Neural progenitor cell (in vitro differentiated cells): ENCODE data around the gene ORC1.

Experiments
- EZH2 ChIP-seq: fragments of 200-600 bp; sonication (generic); IDR thresholded peaks from 2 replicates; pipeline ENCODE4 v1.6.1; 2017; ENCODE audit warnings: antibody characterized with exemption, mild to moderate bottlenecking, moderate library complexity
- EZH2phosphoT487 ChIP-seq: fragments of 200-600 bp; sonication (generic); IDR thresholded peaks from 2 replicates; pipeline ENCODE4 v1.6.1; 2017; ENCODE audit warnings: antibody characterized with exemption
- TF ChIP-seq, protein P1 (sequence below): fragments of 200-600 bp; sonication (generic); IDR thresholded peaks from 2 replicates; pipeline ENCODE4 v1.5.1; 2017; ENCODE audit warnings: antibody characterized with exemption, mild to moderate bottlenecking

DNA sequence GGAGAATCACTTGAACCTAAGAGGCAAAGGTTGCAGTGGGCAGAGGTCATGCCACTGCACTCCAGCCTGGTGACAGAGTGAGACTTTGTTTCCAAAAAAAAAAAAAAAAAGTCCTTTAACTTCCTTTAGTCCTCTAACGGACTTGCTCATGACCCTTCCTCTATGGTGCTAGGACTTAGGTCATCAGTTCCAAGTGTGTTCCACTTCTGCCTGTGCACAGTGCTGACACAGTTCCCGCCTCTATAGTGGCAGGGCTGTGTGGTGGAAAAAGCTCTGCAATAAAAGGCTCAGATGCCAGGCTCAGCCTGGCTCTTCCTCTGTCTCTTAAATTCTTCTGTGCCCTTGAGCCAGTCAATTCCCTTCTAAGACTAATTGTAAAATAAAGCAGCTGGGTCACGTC is 60.2 kb downstream of the ORC1 start:
- no peak for TF ChIP-seq EZH2
- TF ChIP-seq, protein P1, sequence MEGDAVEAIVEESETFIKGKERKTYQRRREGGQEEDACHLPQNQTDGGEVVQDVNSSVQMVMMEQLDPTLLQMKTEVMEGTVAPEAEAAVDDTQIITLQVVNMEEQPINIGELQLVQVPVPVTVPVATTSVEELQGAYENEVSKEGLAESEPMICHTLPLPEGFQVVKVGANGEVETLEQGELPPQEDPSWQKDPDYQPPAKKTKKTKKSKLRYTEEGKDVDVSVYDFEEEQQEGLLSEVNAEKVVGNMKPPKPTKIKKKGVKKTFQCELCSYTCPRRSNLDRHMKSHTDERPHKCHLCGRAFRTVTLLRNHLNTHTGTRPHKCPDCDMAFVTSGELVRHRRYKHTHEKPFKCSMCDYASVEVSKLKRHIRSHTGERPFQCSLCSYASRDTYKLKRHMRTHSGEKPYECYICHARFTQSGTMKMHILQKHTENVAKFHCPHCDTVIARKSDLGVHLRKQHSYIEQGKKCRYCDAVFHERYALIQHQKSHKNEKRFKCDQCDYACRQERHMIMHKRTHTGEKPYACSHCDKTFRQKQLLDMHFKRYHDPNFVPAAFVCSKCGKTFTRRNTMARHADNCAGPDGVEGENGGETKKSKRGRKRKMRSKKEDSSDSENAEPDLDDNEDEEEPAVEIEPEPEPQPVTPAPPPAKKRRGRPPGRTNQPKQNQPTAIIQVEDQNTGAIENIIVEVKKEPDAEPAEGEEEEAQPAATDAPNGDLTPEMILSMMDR: no peak
- no peak for TF ChIP-seq EZH2phosphoT487
